GM12878 (cell line): ENCODE results near the gene WHAMM.
"Not testable (repeated sequence)": the region's sequence is repeated elsewhere in the genome, so short reads cannot be mapped to it uniquely, and the experiment has no call there.

Experiments used
- CEBPZ ChIP-seq: fragments of 150-350 bp; IDR thresholded peaks from 2 replicates; pipeline ENCODE4 v1.6.1; 2016; ENCODE audit warnings: low read depth, low read length
- CREB1 ChIP-seq: IDR thresholded peaks from 2 replicates; pipeline ENCODE4 v1.6.1; 2012; ENCODE audit warnings: low read depth, mild to moderate bottlenecking, inconsistent platforms
- CTCF ChIP-seq, 3 experiments: IDR thresholded peaks in 2 of 3; conservative IDR thresholded peaks in 1 of 3; 2 replicates each; pipeline ENCODE4 v1.5.1; 2011; ENCODE audit warnings: low read depth in 3 of 3, low read length in 3 of 3, mild to moderate bottlenecking in 3 of 3, control low read depth in 2 of 3, moderate library complexity in 2 of 3, inconsistent platforms in 1 of 3, mixed read lengths in 1 of 3; ENCODE audit not compliant: control insufficient read depth in 2 of 3, insufficient read depth in 1 of 3; ENCODE audit errors: extremely low read depth in 1 of 3
- ETV6 ChIP-seq, 2 experiments: fragments of 450-650 bp in 1 of 2; IDR thresholded peaks in 1 of 2; conservative IDR thresholded peaks in 1 of 2; 2 replicates each; pipeline ENCODE4 v1.6.1; 2014; ENCODE audit warnings: antibody characterized with exemption in 1 of 2, borderline replicate concordance in 1 of 2, low read depth in 1 of 2, mild to moderate bottlenecking in 1 of 2, moderate library complexity in 1 of 2
- HDAC6 ChIP-seq: fragments of 200-600 bp; sonication (generic); IDR thresholded peaks from one replicate; pipeline ENCODE4 v1.8.0; 2017; ENCODE audit warnings: antibody characterized with exemption; ENCODE audit not compliant: unreplicated experiment
- MXI1 ChIP-seq: fragments of 150-350 bp; IDR thresholded peaks from 2 replicates; pipeline ENCODE4 v1.6.1; 2011; ENCODE audit warnings: low read depth, mild to moderate bottlenecking, inconsistent platforms, low read length, improper control_type of control experiment
- POLR2AphosphoS2 ChIP-seq: IDR thresholded peaks from 2 replicates; pipeline ENCODE4 v1.6.1; 2011; ENCODE audit warnings: low read depth, mild to moderate bottlenecking, low read length, improper control_type of control experiment, moderate library complexity
- RBBP5 ChIP-seq: fragments of 200-600 bp; sonication (generic); conservative IDR thresholded peaks from 2 replicates; pipeline ENCODE4 v1.6.1; 2016
- SRF ChIP-seq, 2 experiments: IDR thresholded peaks; 2 replicates each; pipeline ENCODE4 v1.6.1; 2011; ENCODE audit warnings: low read depth in 2 of 2, low read length in 2 of 2, mild to moderate bottlenecking in 1 of 2, moderate library complexity in 1 of 2
- USF2 ChIP-seq: IDR thresholded peaks from 2 replicates; pipeline ENCODE4 v1.6.1; 2011; ENCODE audit warnings: low read depth, low read length, improper control_type of control experiment, borderline replicate concordance

- TF ChIP-seq MXI1; CTCF (IDR thresholded peaks at IDR 0.05 in 2 of 3, conservative IDR thresholded peaks at IDR 0.05 in 1 of 3; ENCODE audit: control insufficient read depth in 2 of 3, extremely low read depth in 1 of 3, insufficient read depth in 1 of 3, low read depth in 3 of 3, low read length in 3 of 3); CREB1; ETV6 (conservative IDR thresholded peaks at IDR 0.05 in 1 of 2, IDR thresholded peaks at IDR 0.05 in 1 of 2; ENCODE audit: borderline replicate concordance in 1 of 2, low read depth in 1 of 2); HDAC6; USF2; RBBP5; POLR2AphosphoS2; SRF (IDR thresholded peaks at IDR 0.05; ENCODE audit: low read depth in 2 of 2, low read length in 2 of 2); CEBPZ: not testable (repeated sequence)
Measured at GRCh38 chr15:82865981-82866380, 56.6 kb downstream of the WHAMM start.
